ENCODE measurements around the gene KCNA5.

DNA sequence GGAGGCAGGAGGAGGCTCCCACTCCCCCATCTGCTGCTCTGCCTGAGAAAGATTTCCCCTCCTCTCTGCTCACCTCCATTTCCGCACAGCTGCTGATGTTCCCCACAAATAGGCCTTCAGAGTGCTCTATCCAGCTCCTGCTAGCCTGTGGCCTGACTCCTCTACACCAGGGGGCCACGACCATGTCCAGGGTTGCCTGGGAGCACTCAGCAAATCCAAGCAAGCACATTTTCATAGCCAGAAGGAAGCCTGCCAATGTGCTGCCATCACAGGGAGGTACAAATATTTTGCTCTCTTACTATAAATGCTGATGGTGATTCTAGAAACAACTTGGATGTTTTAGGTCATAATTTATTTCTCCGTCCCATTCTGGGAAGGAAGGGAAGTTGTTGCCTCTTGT, 17.3 kb downstream of the KCNA5 start:
- TF ChIP-seq POLR2AphosphoS5 (IDR thresholded peaks at IDR 0.05; ENCODE audit: low read depth, low read length) (no peak), POLR2A (IDR thresholded peaks at IDR 0.05; ENCODE audit: low read depth, low read length) (no peak), TAF1 (IDR thresholded peaks at IDR 0.05; ENCODE audit: low read depth, low read length) (no peak), SPI1 (IDR thresholded peaks at IDR 0.05; ENCODE audit: low read depth, low read length) (no peak), PAX5 (IDR thresholded peaks at IDR 0.05; ENCODE audit: insufficient read depth, low read length, severe bottlenecking) (no peak)

All from GM12891 (cell line).